HG02870 (cell line): ENCODE data around the gene SRSF12.
"Not testable (repeated sequence)": the region's sequence is repeated elsewhere in the genome, so short reads cannot be mapped to it uniquely, and the experiment has no call there.

Experiments
- ATAC-seq: cut with Tn5 transposase; IDR thresholded peaks from one replicate; pipeline ENCODE4 v1.9.1; 2021; ENCODE audit warnings: mild to moderate bottlenecking, moderate library complexity; ENCODE audit not compliant: unreplicated experiment

The SRSF12 gene

DNA sequence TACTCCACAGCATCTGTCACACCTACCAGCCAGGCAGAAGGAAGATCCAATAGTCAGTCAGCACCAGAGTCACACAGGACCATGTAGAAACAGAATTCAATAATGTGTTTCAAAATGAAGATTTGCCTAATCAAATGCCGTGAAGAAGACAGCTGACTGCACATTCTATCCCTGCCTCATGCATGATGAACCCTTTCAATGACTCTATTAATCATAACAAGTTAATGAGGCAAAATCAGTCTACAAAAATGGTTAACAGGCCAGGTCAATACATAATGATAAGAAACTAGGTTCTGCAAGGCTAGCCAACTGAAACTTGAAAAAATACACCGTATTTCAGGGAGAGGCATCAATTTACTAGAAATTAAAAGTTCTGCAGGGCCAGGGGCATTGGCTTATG lies 44.0 kb downstream of the SRSF12 start:
- ATAC-seq: no peak

DNA sequence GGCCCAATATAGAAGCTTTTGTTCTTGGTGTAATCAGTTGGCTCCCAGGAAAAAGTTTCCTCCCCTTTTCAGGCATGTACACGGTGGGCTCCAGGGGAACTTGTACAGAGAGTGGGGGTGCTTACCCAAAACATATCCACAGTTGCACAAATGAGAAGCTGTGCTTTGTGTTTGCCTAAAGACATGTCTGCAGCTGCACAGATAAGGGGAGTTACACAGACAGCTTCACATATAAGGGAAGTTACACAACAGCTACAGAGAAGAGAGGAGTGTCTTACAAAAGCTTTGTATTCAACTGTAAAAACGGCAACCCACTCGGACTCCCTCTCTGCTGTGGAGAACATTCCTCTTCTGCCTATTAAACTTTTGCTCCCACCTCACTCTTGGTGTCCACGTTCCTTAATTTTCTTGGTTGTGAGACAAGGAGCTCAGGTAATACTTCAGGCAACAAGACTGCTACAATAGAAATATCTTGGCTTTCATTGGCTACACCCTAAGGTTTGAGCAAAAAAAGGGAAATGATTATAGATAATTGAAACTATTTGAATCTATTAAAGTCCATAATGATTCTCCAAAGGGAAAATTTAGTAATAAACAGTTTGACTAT lies 44.8 kb downstream of the SRSF12 start:
- ATAC-seq: no peak

DNA sequence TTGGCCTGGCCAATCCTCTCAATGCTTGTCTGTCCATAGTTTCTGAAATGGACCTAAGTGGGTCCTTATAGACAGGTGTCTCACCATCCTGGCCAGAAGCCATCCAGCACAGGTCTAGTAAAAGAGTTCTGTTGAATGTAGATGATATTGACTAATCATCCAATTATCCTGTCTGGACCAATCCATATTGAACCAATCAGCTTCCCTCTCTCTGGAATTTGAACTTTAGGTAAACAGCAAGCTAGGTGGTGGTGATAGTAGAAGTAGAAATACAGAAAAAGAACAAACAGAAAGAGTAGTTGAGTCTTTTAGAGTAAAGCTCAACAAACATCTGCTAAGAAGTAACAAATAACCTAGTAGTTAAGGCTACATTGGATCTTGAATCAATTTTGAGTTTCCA lies 46.8 kb downstream of the SRSF12 start:
- ATAC-seq: no peak

DNA sequence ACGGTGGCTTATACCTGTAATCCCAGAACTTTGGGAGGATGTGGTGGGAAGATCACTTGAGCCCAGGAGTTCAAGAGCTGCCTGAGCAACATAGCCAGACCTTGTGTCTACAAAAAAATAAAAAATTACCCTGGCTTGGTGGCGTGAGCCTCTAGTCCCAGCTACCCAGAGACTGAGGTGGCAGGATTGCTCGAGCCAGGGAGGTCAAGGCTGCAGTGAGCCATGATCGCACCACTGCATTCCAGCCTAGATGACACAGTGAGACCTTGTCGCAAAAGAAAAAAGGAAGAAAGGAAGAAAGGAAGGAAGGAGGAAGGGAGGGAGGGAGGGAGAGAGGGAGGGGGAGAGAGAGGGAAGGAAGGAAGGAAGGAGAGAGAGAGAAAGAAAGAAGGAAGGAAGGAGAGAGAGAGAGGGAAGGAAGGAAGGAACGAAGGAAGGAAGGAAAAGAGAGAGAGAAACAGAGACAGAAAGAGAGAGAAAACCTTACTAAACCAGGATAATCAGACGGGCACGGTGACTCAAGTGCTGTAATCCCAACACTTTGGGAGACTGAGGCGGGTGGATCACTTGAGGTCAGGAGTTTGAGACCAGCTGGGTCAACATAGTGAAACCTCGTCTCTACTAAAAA lies 48.2 kb downstream of the SRSF12 start:
- no peak for ATAC-seq

DNA sequence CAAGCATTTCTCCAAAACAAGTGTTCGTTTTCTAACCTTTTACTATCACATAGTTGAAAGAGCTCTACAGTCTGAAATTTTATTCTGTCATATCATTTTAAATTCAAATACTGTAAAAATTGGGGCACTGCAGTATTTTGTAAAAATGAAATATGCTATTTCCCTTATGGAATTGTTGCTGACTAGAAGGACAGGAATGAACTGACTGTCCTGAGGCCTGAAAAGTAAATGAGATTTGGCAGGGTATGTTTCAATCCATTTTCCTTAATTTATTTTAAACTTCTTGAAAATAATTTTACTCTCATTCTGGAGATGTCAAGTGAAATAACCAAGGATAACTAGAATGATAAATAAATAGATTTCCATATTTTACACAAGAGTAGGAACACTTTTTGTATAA lies 49.2 kb downstream of the SRSF12 start:
- no peak for ATAC-seq

DNA sequence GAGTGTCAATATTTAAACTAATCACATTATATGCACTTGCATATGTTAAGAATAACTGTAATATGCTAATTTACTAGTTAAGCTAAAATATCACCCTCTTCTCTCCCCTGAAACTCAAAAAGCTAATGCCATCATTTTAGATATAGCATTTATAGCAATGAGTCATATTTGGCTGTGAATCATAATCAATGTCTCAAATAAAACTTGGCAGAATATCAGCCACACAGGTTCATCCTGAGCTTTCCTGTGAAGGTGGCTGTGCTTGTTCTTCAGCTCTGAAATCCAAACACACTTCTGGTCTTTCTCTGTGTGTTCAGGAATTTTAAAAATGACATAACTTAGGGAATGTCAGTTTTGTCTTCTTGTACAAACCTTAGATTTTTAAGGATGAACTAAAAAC lies 50.1 kb downstream of the SRSF12 start:
- ATAC-seq: no peak

DNA sequence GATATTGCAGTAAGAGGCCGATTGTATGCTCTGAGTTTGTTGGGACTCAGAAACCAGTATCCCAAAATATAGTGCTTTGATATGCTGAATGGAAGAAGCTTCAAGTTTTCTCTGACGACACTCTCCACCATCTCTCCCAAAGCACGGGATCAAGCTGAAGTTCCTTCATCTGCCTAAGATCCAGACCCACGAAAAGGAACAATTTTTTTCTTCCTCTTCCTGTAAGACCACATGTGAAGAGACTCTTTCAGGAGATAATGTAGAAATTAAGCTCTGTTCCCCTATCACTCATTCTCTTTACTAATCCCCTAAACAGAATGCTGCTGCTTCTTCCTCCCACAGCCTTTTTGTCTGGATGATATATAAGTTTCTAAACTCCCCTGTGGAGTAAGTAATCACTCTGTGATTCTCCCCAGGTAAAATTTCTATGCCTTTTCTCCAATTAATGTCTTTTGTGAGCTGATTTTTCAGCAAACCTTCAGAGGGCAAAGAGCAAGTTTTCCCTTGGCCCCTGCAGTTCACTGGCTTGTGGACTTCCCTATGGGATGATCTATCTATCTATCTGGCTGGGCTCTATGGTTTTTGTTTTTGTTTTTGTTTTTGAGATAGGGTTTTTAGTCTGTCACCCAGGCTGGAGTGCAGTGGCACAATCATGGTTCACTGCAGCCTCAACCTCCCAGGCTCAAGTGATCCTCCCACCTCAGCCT lies 50.8 kb downstream of the SRSF12 start:
- no peak for ATAC-seq

DNA sequence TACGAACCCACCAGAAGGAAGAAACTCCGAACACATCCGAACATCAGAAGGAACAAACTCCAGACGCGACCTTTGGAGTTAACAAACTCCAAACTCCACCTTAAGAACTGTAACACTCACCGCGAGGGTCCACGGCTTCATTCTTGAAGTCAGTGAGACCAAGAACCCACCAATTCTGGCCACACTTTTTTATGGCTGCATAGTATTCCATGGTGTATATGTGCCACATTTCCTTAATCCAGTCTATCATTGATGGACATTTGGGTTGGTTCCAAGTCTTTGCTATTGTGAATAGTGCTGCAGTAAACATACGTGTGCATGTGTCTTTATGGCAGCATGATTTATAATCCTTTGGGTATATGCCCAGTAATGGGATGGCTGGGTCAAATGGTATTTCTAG lies 51.8 kb downstream of the SRSF12 start:
- not testable (repeated sequence) for ATAC-seq

DNA sequence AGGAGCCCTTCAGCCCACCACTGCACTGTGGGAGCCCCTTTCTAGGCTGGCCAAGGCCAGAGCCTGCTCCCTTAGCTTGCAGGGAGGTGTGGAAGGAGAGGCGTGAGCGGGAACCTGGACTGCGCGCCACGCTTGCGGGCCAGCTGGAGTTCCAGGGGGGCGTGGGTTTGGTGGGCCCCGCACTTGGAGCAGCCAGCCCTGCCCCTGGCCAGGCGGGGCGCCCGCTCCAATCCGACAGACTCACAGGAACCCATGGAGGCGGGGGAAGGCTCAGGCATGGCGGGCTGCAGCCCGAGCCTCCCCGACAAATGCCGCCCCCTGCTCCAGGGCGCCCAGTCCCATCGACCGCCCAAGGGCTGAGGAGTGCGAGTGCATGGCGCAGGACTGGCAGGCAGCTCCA lies 52.9 kb downstream of the SRSF12 start:
- ATAC-seq: not testable (repeated sequence)

DNA sequence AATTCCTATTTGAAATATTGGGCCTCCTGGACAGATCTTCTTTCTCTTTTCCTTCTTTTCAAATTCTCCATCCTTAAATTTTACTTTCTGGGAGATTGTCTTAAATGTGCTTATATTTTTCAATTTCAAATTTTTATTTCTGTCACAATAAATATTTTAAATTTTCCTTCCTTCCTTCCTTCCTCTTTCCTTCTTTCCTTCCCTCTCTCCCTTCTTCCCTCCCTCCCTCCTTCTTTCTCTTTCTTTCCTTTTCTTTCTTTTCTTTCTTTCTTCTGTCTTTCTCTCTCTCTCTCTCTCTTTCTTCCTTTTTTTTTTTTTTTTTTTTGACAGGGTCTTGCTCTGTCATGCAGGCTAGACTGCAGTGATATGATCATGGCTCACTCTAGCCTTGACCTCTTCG lies 54.0 kb downstream of the SRSF12 start:
- ATAC-seq: no peak

DNA sequence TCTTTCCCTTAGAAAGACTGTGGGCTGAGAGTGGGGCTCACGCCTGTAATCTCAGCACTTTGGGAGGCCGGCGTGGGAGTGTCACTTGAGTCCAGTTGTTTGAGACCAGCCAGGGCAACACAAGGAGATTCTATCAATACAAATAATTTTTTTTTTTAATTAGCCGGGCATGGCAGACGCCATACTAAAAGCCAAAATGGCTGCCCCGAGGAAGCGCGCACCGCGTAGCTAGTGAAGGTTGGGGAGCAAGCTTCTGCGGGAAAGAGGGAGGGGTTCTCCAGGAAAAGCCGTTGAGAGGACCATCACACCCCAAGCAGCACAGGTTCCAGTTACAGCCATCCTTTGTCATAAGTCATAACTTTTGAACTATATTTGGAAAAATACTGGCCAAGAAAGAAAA lies 58.6 kb downstream of the SRSF12 start:
- no peak for ATAC-seq

DNA sequence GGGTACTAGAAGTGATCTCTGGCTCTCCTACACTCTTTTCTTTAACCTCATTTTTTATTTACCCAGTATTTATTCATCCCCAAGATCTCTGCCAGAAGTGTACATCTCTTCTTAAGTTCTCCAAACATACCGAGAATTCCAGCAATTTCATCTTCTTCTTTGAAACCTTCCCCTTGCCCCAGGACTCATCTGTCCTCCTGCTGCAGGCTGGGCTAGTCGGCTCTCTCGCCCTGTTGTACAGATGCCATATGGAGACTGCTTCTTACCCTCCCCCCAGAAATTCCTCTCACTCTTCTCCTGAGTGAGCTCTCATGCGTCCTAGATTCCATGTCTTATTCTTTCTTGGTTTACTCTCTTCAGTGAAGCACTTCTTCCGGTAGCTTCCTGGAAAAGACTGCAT lies 59.2 kb downstream of the SRSF12 start:
- no peak for ATAC-seq

DNA sequence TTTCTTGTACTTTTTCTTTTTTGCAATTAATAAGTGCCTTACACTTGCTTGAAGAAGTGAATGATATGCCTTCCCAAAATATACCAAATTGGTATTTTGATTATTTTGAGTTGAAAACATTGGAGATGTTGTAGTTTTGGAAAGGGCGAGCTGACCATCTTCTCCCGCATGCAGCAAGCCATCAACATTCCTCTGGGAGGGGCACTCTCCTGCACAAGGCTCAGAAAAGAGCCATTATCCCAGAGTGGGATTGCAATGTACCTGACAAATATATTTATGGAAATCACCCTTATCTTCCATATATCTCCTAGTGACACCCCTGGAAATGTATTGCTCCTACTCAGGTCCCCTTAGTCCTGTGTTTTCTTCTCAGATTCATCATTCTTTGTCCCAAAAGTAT lies 60.1 kb downstream of the SRSF12 start:
- ATAC-seq: no peak

DNA sequence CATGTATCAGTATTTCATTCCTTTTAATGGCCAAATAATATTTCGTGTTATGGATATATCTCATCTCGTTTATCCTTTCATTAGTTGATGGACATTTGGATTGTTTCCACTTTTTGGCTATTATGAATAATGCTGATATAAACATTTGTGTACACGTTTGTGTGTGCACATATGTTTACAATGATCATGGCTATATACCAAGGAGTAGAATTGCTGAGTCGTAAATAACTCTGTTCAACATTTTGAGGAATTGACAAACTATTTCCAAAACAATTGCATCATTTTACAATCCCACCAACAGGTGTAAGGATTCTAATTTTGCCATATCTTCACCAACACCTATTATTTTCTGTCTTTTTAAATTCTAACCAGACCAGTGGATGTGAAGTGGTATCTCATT lies 63.7 kb downstream of the SRSF12 start:
- no peak for ATAC-seq

DNA sequence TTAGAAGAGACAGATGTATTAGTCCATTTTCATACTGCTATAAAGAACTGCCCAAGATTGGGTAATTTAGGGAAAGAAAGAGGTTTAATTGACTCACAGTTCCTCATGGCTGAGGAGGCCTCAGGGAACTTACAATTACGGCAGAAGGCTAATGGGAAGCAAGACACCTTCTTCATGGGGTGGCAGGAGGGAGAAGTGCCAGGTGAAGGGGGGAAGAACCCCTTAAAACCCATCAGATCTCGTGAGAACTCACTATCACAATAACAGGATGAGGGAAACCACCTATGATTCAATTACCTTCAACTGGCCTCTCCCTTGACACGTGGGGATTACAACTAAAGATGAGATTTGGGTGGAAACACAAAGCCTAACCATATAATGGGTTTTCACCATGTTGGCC lies 66.2 kb downstream of the SRSF12 start:
- ATAC-seq: no peak

DNA sequence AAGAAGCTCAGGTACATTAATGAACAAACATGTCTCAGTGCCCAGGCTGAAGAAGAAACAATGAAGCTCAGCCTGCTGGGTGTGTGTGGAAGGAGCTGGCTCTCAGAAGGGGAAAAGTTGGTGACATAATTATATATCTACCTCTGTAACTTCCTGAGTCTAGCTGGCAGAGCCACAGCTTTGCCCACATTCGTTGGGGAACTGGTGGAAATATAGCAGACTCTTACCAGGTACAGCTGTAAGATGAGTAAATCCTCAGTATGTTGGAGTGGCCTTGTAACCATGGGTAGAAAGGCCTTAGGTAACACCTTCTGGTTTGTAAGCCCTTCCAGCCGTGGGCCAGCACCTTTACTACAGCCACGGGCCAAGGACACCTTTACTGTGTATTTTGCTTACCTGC lies 67.2 kb downstream of the SRSF12 start:
- no peak for ATAC-seq

DNA sequence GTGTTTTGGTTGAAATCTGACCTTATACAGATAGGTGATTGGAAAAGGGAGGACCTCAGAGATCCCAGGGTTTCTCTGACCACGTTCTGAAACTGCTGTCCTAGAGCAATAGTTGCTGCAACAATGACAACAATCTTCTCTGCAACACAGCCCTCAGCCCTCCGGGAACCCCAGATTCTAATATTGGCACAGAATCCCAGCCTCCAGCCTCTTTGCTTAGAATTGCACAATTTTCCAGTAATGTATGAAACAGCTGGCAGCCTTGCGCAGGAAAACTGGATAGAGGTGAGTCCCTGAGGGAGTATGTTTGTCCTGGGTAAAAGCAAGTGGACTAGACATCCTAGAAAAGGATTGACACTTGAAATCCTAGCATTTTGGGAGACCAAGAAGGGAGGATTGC lies 67.7 kb downstream of the SRSF12 start:
- no peak for ATAC-seq

DNA sequence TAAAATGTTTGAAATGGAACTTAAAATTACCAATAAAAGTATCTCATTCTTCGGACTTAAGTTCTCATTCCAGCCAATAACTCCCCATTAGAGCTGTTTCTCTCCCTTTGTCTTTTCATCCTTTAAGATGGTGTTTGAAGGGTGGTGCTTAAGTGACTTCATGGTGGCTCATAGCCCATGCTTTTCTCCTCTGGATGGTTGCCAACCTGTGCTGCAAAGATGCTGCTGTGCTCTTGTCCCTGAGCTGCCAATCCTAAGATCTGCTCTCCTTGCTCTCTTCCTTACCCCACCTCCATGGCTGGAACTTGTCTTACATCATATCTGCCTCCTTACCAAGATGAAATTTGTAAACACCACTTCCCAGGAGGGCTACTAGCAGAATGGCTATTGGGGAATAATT lies 68.9 kb downstream of the SRSF12 start:
- ATAC-seq: no peak

DNA sequence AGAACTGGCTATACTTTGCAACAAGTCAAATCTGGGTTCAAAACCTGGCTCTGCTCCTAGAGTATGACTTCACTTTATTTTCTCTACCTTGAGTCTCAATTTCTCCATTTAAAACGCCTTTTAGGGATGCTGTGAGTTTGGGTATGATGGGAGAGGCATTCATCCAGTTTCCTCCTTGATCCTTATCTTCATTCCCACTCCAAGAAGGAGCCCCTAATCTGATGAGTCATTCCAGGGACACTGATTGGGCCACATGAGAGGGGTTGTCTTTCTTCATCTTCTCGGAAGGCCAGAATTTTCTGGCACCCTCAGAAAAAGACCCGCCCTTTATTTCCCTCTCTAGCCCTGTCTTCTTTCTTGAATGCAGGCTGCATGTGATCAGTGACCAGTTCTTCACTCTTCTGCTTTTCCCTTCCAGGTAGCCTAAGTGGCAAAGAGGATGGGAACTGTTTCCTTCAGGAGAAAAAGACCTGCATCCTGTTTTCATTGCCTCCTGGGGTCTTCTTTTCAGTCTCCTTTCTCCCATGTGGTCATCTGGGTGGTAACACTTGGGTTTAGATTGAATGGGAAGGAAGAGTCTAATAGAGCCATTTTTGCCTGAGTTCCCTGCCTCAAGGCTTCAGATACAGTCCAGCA lies 69.5 kb downstream of the SRSF12 start:
- no peak for ATAC-seq

DNA sequence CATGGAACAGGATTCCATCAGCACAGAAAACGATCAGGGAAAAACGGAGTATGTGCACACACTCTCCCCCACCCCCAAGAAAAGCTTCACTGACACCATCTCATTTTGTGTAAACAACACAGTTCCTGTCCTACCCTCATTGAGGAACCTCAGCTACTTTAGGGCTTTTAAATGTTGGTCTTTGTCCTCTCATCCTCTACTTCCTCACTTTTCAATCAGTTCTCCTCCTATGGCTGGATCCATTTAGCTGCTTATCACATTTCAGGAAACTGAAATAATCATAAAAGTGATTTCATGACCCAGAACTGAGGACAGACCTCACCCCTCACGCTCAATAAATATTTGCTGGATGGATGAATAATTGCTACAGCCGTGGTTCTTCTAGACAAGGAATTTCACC lies 70.4 kb downstream of the SRSF12 start:
- ATAC-seq: no peak
